ENCODE results near the gene NCS1.
A peak's percentile ranks its signal among the peaks of the same experiment; 100 is the strongest.

The NCS1 gene

DNA sequence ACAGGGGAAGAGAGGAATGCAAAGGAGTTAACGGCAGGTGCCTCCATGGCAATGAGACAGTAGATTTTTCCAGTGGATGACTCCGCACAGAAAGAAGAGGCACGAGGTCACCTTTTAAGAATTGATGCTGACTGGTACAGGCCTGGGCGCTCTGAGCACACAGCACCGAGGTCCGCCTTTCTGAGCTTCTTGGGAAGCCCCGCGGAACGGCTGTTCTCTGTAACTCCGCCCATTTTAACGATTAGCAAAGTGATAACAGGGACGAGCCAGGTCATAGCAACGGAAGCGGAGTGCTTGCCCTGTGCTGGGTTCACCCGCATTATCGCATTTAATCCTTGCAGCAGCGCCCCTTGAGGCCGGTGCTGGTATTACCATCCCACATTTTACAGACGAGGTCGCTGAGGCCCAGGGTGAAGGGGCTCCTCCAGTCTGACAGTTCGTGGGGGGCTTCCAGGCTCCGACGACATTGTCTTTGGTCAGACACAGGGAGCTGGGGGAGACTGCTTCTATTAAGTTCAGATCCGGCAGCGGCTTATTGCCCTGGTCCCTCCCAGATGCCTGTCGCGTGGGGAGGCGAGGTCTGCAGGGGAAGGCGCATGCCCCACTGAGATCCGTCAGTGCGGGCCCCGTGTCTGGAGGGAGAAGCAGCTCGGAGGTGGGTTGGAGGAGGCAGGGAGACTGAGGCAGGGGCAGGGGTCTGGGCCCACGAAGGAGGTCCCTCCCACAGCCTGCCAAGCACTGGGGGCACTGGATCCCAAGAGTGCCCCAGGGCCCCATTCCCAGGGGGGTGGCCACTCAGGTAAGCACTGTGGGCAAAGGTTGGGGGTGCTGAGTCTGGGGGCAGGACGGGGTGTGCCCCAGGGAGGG, 71.0 kb downstream of the NCS1 start:
- no peak for DNase-seq (ENCODE audit: extremely low read depth, low read depth)
- H3K4me3 ChIP-seq (replicated peaks; ENCODE audit: low read depth, low read length): no peak overlapping the region
- TF ChIP-seq, protein P1, sequence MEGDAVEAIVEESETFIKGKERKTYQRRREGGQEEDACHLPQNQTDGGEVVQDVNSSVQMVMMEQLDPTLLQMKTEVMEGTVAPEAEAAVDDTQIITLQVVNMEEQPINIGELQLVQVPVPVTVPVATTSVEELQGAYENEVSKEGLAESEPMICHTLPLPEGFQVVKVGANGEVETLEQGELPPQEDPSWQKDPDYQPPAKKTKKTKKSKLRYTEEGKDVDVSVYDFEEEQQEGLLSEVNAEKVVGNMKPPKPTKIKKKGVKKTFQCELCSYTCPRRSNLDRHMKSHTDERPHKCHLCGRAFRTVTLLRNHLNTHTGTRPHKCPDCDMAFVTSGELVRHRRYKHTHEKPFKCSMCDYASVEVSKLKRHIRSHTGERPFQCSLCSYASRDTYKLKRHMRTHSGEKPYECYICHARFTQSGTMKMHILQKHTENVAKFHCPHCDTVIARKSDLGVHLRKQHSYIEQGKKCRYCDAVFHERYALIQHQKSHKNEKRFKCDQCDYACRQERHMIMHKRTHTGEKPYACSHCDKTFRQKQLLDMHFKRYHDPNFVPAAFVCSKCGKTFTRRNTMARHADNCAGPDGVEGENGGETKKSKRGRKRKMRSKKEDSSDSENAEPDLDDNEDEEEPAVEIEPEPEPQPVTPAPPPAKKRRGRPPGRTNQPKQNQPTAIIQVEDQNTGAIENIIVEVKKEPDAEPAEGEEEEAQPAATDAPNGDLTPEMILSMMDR (IDR thresholded peaks at IDR 0.05; ENCODE audit: low read depth, low read length, missing control alignments): peak; percentile 84

DNA sequence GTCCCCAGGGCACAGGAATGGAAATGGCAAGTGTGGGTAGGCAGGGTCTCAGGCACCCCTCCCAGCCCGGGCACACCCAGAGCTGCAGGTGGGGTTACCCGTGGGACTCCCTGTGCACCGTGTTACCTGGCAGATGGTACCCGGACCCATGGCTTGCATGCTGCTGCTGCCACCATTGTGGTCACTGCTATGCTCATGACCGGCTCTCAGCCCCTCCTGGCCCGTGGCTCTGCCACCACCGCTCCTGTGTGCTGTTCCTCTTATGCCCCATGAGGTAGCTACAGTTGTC, 71.6 kb downstream of the NCS1 start:
- DNase-seq (ENCODE audit: extremely low read depth, low read depth): no peak
- TF ChIP-seq, protein P1 (IDR thresholded peaks at IDR 0.05; ENCODE audit: low read depth, low read length, missing control alignments): no peak
- no peak overlapping the region for H3K4me3 ChIP-seq (replicated peaks; ENCODE audit: low read depth, low read length)

DNA sequence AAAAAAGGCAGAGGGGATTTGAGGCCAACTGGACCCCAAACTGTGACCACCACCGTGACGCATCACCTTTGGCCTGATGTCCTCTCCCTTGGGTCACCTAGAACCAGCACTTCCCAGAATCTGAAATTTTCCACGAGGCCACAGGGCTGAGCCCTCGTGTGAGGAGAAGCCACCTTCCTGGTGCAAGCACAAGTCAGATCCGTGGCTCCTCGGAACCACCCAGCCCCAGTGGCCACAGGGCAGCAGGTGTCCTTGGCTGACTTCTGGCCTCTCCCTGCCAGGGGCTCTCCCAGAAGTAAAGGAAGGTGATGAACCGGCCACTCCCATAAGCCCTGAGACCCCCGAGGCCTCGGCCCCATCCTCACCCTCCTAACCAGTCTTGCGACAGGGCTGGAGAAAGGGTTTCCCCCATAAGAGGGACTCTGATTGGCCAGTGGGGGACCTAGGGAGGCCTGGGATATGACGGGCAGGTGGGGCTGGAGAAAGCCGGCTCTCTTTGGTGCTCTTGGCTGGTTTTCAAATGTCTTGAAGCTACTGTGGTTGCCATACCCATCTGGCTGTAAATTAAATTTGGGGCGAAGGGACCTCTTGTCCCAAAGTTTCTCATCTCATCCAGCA, 72.5 kb downstream of the NCS1 start:
- DNase-seq (ENCODE audit: extremely low read depth, low read depth): no peak
- H3K4me3 ChIP-seq (replicated peaks; ENCODE audit: low read depth, low read length): no peak overlapping the region
- TF ChIP-seq, protein P1 (IDR thresholded peaks at IDR 0.05; ENCODE audit: low read depth, low read length, missing control alignments): no peak

DNA sequence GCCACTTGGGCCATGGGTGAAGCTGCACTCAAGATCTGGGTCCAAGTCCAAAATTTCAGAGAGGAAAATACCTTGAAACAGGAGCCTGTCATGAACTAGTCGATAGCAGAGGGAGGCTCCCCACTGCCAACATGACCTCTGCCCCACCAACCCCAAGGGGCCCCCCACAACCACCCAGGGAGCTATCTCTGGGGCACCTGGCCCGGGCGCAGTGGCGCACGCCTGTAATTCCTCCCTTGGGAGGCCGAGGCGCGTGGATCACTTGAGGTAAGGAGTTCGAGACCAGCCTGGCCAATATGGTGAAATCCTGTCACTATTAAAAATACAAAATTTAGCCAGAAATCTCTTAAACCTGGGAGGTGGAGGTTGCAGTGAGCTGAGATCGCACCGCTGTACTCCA, 73.3 kb downstream of the NCS1 start:
- H3K4me3 ChIP-seq (replicated peaks; ENCODE audit: low read depth, low read length): no peak overlapping the region
- no peak for DNase-seq (ENCODE audit: extremely low read depth, low read depth)
- TF ChIP-seq, protein P1 (IDR thresholded peaks at IDR 0.05; ENCODE audit: low read depth, low read length, missing control alignments): no peak

DNA sequence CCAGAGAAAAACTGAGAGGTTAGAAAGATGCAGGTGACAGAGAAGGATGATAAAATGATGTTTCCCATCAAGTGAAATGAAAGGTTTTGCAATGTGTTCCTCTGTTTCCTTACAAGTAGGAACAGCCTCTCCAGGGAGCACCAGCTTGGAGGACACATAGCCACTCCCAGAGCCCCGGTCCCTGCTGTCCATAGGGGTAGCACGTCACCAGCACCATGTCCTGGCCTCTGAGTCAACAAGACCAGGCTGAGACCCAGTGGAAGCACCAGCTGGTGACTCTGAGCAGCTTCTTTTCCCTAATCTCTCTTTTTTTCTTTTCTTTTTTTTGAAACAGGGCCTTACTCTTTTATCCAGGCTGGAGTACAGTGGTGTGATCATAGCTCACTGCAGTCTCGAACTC, 73.9 kb downstream of the NCS1 start:
- no peak for DNase-seq (ENCODE audit: extremely low read depth, low read depth)
- TF ChIP-seq, protein P1 (IDR thresholded peaks at IDR 0.05; ENCODE audit: low read depth, low read length, missing control alignments): no peak
- H3K4me3 ChIP-seq (replicated peaks; ENCODE audit: low read depth, low read length): no peak overlapping the region

DNA sequence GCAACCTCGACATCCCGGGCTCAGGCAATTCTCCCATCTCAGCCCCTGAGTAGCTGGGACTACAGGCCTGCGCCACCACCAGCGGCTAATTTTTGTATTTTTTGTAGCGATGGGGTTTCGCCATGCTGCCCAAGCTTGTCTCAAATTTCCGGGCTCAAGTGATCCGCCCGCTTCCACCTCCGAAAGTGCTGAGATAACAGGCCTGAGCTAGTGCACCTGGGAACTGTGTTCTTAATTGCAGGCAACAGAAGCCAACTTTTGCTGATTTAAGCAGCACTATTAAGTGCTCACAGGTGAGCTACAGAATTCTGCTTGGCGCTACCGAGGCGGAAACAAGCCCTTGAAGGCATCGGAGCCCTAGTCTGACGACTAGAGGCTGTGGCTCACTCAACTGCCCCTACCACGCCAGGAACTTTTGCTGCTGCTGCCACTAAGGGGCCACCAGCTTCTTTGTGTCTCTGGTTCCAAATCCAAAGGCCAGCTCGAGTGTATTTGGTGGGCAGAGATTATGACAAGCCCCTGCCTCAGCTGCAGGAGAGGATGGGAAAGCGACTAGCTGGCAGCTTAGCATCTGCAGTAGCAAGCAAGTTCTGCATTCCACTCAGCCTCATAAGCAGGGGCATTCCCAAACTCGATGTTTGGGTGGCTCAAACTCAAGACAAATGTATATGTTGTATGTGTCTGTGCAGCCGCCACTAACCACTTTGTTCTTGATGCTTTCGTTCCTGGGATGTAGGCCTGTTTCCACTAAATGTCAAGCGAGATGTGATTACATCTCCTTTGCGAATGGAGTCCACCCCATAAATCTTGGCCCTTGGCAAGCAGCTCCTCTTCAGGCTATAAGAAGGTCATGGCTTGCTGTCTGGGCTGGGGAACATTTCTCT, 82.8 kb downstream of the NCS1 start:
- TF ChIP-seq, protein P1 (IDR thresholded peaks at IDR 0.05; ENCODE audit: low read depth, low read length, missing control alignments): no peak
- H3K4me3 ChIP-seq (replicated peaks; ENCODE audit: low read depth, low read length): no peak overlapping the region
- DNase-seq (ENCODE audit: extremely low read depth, low read depth): no peak

All from HFF-Myc (cell line).